ENCODE data around the gene TMSB4X.

DNA sequence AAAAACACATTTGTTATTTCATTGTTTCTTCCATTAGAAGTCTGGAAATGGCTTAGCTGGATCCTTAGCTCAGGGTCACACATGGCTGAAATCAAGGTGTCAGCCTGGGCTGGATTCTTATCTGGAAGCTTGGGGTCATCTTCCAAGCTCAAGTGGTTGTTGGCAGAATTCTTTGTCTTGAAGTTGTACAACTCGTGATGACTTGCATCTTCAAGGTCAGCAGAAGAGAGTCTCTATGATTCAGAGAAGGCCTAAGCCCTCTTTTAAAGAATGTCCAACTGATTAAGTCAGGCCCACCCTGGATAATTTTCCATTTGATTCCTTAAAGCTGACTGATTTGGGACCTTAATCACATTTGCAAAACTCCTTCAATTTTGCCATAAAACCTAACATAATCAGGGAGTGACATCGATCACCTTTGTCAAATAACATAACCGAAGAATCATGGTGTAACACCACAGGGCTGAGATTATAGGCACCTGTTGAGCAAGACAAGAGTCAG, 22.1 kb downstream of the TMSB4X start:
- TF ChIP-seq, protein P1, sequence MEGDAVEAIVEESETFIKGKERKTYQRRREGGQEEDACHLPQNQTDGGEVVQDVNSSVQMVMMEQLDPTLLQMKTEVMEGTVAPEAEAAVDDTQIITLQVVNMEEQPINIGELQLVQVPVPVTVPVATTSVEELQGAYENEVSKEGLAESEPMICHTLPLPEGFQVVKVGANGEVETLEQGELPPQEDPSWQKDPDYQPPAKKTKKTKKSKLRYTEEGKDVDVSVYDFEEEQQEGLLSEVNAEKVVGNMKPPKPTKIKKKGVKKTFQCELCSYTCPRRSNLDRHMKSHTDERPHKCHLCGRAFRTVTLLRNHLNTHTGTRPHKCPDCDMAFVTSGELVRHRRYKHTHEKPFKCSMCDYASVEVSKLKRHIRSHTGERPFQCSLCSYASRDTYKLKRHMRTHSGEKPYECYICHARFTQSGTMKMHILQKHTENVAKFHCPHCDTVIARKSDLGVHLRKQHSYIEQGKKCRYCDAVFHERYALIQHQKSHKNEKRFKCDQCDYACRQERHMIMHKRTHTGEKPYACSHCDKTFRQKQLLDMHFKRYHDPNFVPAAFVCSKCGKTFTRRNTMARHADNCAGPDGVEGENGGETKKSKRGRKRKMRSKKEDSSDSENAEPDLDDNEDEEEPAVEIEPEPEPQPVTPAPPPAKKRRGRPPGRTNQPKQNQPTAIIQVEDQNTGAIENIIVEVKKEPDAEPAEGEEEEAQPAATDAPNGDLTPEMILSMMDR (IDR thresholded peaks at IDR 0.05) = no peak
- TF ChIP-seq EP300 (IDR thresholded peaks at IDR 0.05) = no peak
- no peak for TF ChIP-seq POLR2AphosphoS5 (IDR thresholded peaks at IDR 0.05)
- TF ChIP-seq POLR2A (IDR thresholded peaks at IDR 0.05) = no peak

All from stomach (tissue), 4 donors.